ENCODE measurements around the gene ATP6V0E2. TPM values are rescaled to one million over a fixed set of nuclear protein-coding genes. Genes with fewer than 3 reads are reported as not detected.

Gene ATP6V0E2
- total RNA-seq, 1 experiment from 2014 or later, result 14.1 TPM

- no peak for DNase-seq
Measured at GRCh38 chr7:149845257-149845980, 28.4 kb upstream of the ATP6V0E2 start.

GRCh38 chr7:149846021-149846420 is 27.7 kb upstream of the ATP6V0E2 start:
- H3K9ac ChIP-seq (ENCODE audit: low read length), result no peak overlapping the region

More at GRCh38 chr7:149845257-149845980, 28.4 kb upstream of the ATP6V0E2 start:
- Histone ChIP-seq H2AFZ (ENCODE audit: low read length) (no peak overlapping the region), H4K20me1 (ENCODE audit: insufficient read depth, low read depth, low read length) (peaks cover 2% of the 10 kb centered on the region; the same call in 1 of the 2 replicates), H3K36me3 (ENCODE audit: insufficient read depth, low read length) (no peaks in the 10 kb centered on the region), H3K27me3 (ENCODE audit: low read length) (no peaks in the 10 kb centered on the region), H3K9me2 (replicated peaks; ENCODE audit: insufficient read depth, low read length) (no peaks in the 10 kb centered on the region), H3K27ac (ENCODE audit: low read length) (no peak overlapping the region), H3K4me3 (ENCODE audit: low read length) (no peak overlapping the region), H3K9me3 (ENCODE audit: low read length) (no peaks in the 10 kb centered on the region), H3K4me2 (ENCODE audit: low read depth, low read length, poor library complexity, severe bottlenecking) (no peak overlapping the region), H3K9ac (ENCODE audit: low read length) (no peak overlapping the region), H3K79me2 (ENCODE audit: low read length) (no peaks in the 10 kb centered on the region), H3K4me1 (ENCODE audit: low read length) (peaks cover 7% of the 10 kb centered on the region)

GRCh38 chr7:149846436-149847046 is 27.2 kb upstream of the ATP6V0E2 start:
- H3K4me3 ChIP-seq (ENCODE audit: low read length), result no peak overlapping the region
- no peak overlapping the region for H2AFZ ChIP-seq (ENCODE audit: low read length)
- no peaks in the 10 kb centered on the region for H3K9me3 ChIP-seq (ENCODE audit: low read length)
- no peak overlapping the region for H3K4me2 ChIP-seq (ENCODE audit: low read depth, low read length, poor library complexity, severe bottlenecking)
- H3K9me2 ChIP-seq (replicated peaks; ENCODE audit: insufficient read depth, low read length), result no peaks in the 10 kb centered on the region
- no peak overlapping the region for H3K9ac ChIP-seq (ENCODE audit: low read length)
- no peak overlapping the region for H3K27ac ChIP-seq (ENCODE audit: low read length)
- H3K36me3 ChIP-seq (ENCODE audit: insufficient read depth, low read length), result no peaks in the 10 kb centered on the region
- DNase-seq, result peak; percentile 58
- no peaks in the 10 kb centered on the region for H3K79me2 ChIP-seq (ENCODE audit: low read length)
- H4K20me1 ChIP-seq (ENCODE audit: insufficient read depth, low read depth, low read length), result no peaks in the 10 kb centered on the region
- H3K27me3 ChIP-seq (ENCODE audit: low read length), result no peaks in the 10 kb centered on the region
- peaks cover 7% of the 10 kb centered on the region for H3K4me1 ChIP-seq (ENCODE audit: low read length)

More at GRCh38 chr7:149846021-149846420, 27.7 kb upstream of the ATP6V0E2 start:
- no peak for DNase-seq
- no peaks in the 10 kb centered on the region for H3K27me3 ChIP-seq (ENCODE audit: low read length)
- no peaks in the 10 kb centered on the region for H4K20me1 ChIP-seq (ENCODE audit: insufficient read depth, low read depth, low read length)
- H3K27ac ChIP-seq (ENCODE audit: low read length), result no peak overlapping the region
- H3K9me2 ChIP-seq (replicated peaks; ENCODE audit: insufficient read depth, low read length), result no peaks in the 10 kb centered on the region
- H3K4me1 ChIP-seq (ENCODE audit: low read length), result peaks cover 7% of the 10 kb centered on the region
- no peaks in the 10 kb centered on the region for H3K36me3 ChIP-seq (ENCODE audit: insufficient read depth, low read length)
- no peak overlapping the region for H3K4me3 ChIP-seq (ENCODE audit: low read length)
- no peaks in the 10 kb centered on the region for H3K79me2 ChIP-seq (ENCODE audit: low read length)
- no peaks in the 10 kb centered on the region for H3K9me3 ChIP-seq (ENCODE audit: low read length)
- no peak overlapping the region for H2AFZ ChIP-seq (ENCODE audit: low read length)
- no peak overlapping the region for H3K4me2 ChIP-seq (ENCODE audit: low read depth, low read length, poor library complexity, severe bottlenecking)

GRCh38 chr7:149849174-149849573 is 24.6 kb upstream of the ATP6V0E2 start:
- Histone ChIP-seq H3K4me3 (ENCODE audit: low read length) (no peak overlapping the region), H3K79me2 (ENCODE audit: low read length) (no peaks in the 10 kb centered on the region), H4K20me1 (ENCODE audit: insufficient read depth, low read depth, low read length) (no peaks in the 10 kb centered on the region), H3K4me1 (ENCODE audit: low read length) (peaks cover 7% of the 10 kb centered on the region), H2AFZ (ENCODE audit: low read length) (no peak overlapping the region), H3K36me3 (ENCODE audit: insufficient read depth, low read length) (no peaks in the 10 kb centered on the region), H3K27me3 (ENCODE audit: low read length) (no peaks in the 10 kb centered on the region), H3K9ac (ENCODE audit: low read length) (no peak overlapping the region), H3K27ac (ENCODE audit: low read length) (no peak overlapping the region), H3K9me3 (ENCODE audit: low read length) (no peaks in the 10 kb centered on the region), H3K9me2 (replicated peaks; ENCODE audit: insufficient read depth, low read length) (no peaks in the 10 kb centered on the region), H3K4me2 (ENCODE audit: low read depth, low read length, poor library complexity, severe bottlenecking) (no peak overlapping the region)
- DNase-seq, result no peak

- no peak overlapping the region for H3K4me3 ChIP-seq (ENCODE audit: low read length)
- H3K9me2 ChIP-seq (replicated peaks; ENCODE audit: insufficient read depth, low read length), result no peaks in the 10 kb centered on the region
- no peak overlapping the region for H2AFZ ChIP-seq (ENCODE audit: low read length)
- DNase-seq, result no peak
- H3K27ac ChIP-seq (ENCODE audit: low read length), result no peak overlapping the region
- no peaks in the 10 kb centered on the region for H3K9me3 ChIP-seq (ENCODE audit: low read length)
- peaks cover 7% of the 10 kb centered on the region for H3K4me1 ChIP-seq (ENCODE audit: low read length)
- no peaks in the 10 kb centered on the region for H3K27me3 ChIP-seq (ENCODE audit: low read length)
- no peaks in the 10 kb centered on the region for H3K36me3 ChIP-seq (ENCODE audit: insufficient read depth, low read length)
- H3K9ac ChIP-seq (ENCODE audit: low read length), result no peak overlapping the region
- no peaks in the 10 kb centered on the region for H3K79me2 ChIP-seq (ENCODE audit: low read length)
- H4K20me1 ChIP-seq (ENCODE audit: insufficient read depth, low read depth, low read length), result no peaks in the 10 kb centered on the region
- H3K4me2 ChIP-seq (ENCODE audit: low read depth, low read length, poor library complexity, severe bottlenecking), result no peak overlapping the region
Measured at GRCh38 chr7:149850007-149850594, 23.7 kb upstream of the ATP6V0E2 start.

DNA sequence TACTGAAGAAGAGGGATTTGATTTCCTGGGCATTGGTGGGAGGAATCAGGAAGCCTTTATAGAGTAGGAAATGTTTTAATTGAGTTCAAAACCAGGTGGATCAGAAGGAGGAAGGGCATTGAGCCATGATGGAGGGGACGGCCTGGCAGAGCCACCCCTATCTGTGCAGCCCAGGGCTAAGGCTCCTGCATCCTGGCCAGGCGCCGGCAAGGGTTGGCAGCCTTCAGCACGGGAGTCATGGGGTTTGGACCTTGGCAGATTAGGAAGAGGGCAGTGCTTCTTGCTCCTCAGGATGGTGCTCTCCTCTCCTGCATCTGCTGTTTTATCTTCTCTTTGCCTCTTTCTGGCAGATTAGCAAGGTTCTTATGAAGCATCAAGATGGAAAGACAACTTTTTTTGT is 23.1 kb upstream of the ATP6V0E2 start:
- Histone ChIP-seq H3K4me3 (ENCODE audit: low read length) (no peak overlapping the region), H3K4me1 (ENCODE audit: low read length) (peaks cover 7% of the 10 kb centered on the region), H2AFZ (ENCODE audit: low read length) (no peak overlapping the region), H3K9me2 (replicated peaks; ENCODE audit: insufficient read depth, low read length) (no peaks in the 10 kb centered on the region), H3K79me2 (ENCODE audit: low read length) (no peaks in the 10 kb centered on the region), H3K36me3 (ENCODE audit: insufficient read depth, low read length) (no peaks in the 10 kb centered on the region), H3K9me3 (ENCODE audit: low read length) (no peaks in the 10 kb centered on the region), H4K20me1 (ENCODE audit: insufficient read depth, low read depth, low read length) (no peaks in the 10 kb centered on the region), H3K9ac (ENCODE audit: low read length) (no peak overlapping the region), H3K27ac (ENCODE audit: low read length) (no peak overlapping the region), H3K4me2 (ENCODE audit: low read depth, low read length, poor library complexity, severe bottlenecking) (no peak overlapping the region), H3K27me3 (ENCODE audit: low read length) (no peaks in the 10 kb centered on the region)
- DNase-seq, result no peak

DNA sequence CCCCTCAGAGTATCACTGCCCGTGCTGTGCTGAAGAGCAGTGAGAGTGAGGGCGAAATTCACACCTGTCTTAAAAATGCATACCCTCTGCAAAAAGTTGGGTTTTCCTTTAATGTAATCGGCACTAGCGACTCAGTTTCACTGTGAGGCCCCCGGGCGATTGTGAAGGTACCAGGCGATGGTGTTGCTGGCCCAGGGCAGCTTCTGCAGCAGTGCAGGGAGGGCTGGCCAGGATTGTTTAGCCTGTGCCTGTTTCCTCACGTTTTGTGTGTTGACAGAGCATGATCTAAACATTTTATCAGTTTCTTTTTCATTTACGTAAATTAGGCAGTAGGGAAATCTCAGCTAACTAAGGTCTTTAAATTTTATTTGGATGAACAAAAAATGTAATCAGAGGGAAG is 22.3 kb upstream of the ATP6V0E2 start:
- H3K27me3 ChIP-seq (ENCODE audit: low read length), result no peaks in the 10 kb centered on the region
- H3K4me2 ChIP-seq (ENCODE audit: low read depth, low read length, poor library complexity, severe bottlenecking), result no peak overlapping the region
- no peak overlapping the region for H3K9ac ChIP-seq (ENCODE audit: low read length)
- H3K9me2 ChIP-seq (replicated peaks; ENCODE audit: insufficient read depth, low read length), result no peaks in the 10 kb centered on the region
- H3K9me3 ChIP-seq (ENCODE audit: low read length), result no peaks in the 10 kb centered on the region
- H2AFZ ChIP-seq (ENCODE audit: low read length), result no peak overlapping the region
- H3K36me3 ChIP-seq (ENCODE audit: insufficient read depth, low read length), result no peaks in the 10 kb centered on the region
- DNase-seq, result no peak
- H4K20me1 ChIP-seq (ENCODE audit: insufficient read depth, low read depth, low read length), result no peaks in the 10 kb centered on the region
- peaks cover 6% of the 10 kb centered on the region for H3K4me1 ChIP-seq (ENCODE audit: low read length)
- no peaks in the 10 kb centered on the region for H3K79me2 ChIP-seq (ENCODE audit: low read length)
- H3K27ac ChIP-seq (ENCODE audit: low read length), result no peak overlapping the region
- H3K4me3 ChIP-seq (ENCODE audit: low read length), result no peak overlapping the region

DNA sequence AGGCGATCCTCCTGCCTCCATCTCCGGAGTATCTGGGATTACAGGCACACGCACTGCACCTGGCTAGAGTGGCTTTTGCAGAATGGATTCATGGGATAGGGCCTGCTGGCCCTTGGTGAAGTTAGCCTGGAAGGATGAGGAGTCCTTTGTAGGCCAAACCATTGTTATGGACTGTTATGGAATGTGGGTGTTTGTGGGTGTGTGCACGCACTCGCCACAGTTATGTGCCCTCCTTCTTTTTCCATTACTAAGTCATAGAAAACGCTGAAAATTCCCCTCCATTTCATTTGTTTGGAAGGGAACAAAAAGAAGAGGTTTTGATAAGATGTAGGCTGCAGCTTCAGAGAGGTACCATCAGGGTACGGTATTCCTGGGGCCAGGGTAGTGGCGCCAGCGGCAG is 20.6 kb upstream of the ATP6V0E2 start:
- Histone ChIP-seq H3K9me3 (ENCODE audit: low read length) (no peaks in the 10 kb centered on the region), H2AFZ (ENCODE audit: low read length) (no peak overlapping the region), H3K4me2 (ENCODE audit: low read depth, low read length, poor library complexity, severe bottlenecking) (no peak overlapping the region), H3K79me2 (ENCODE audit: low read length) (no peaks in the 10 kb centered on the region), H3K4me3 (ENCODE audit: low read length) (no peak overlapping the region), H3K9ac (ENCODE audit: low read length) (no peak overlapping the region), H3K27ac (ENCODE audit: low read length) (no peak overlapping the region), H3K9me2 (replicated peaks; ENCODE audit: insufficient read depth, low read length) (no peaks in the 10 kb centered on the region), H4K20me1 (ENCODE audit: insufficient read depth, low read depth, low read length) (no peaks in the 10 kb centered on the region), H3K36me3 (ENCODE audit: insufficient read depth, low read length) (no peaks in the 10 kb centered on the region), H3K4me1 (ENCODE audit: low read length) (no peaks in the 10 kb centered on the region), H3K27me3 (ENCODE audit: low read length) (no peaks in the 10 kb centered on the region)
- DNase-seq, result no peak

Data from Karpas-422 (cell line).